ENCODE measurements around the gene DGAT2.
"Not testable (repeated sequence)": the region's sequence is repeated elsewhere in the genome, so short reads cannot be mapped to it uniquely, and the experiment has no call there.

The DGAT2 gene

GRCh38 chr11:75735181-75735845 lies 33.3 kb upstream of the DGAT2 start:
- no peak for DNase-seq (ENCODE audit: low spot score)
- no peak overlapping the region for H3K27ac ChIP-seq
- TF ChIP-seq, protein P1, sequence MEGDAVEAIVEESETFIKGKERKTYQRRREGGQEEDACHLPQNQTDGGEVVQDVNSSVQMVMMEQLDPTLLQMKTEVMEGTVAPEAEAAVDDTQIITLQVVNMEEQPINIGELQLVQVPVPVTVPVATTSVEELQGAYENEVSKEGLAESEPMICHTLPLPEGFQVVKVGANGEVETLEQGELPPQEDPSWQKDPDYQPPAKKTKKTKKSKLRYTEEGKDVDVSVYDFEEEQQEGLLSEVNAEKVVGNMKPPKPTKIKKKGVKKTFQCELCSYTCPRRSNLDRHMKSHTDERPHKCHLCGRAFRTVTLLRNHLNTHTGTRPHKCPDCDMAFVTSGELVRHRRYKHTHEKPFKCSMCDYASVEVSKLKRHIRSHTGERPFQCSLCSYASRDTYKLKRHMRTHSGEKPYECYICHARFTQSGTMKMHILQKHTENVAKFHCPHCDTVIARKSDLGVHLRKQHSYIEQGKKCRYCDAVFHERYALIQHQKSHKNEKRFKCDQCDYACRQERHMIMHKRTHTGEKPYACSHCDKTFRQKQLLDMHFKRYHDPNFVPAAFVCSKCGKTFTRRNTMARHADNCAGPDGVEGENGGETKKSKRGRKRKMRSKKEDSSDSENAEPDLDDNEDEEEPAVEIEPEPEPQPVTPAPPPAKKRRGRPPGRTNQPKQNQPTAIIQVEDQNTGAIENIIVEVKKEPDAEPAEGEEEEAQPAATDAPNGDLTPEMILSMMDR (conservative IDR thresholded peaks at IDR 0.05; ENCODE audit: low read depth) = no peak
- POLR2A ChIA-PET (ENCODE audit: low non-redundant PET) = no interaction called here
- CTCF ChIA-PET = interaction anchor here (1.1 kb wide), 1 partner anchor 30 kb away, joined by 3 read pairs; no protein-coding TSS in a partner anchor

- CTCF ChIA-PET = no interaction called here
- TF ChIP-seq, protein P1 (conservative IDR thresholded peaks at IDR 0.05; ENCODE audit: low read depth) = no peak
- DNase-seq (ENCODE audit: low spot score) = no peak
- POLR2A ChIA-PET (ENCODE audit: low non-redundant PET) = no interaction called here
- H3K27ac ChIP-seq = no peak overlapping the region
Measured at GRCh38 chr11:75737314-75737713, 31.3 kb upstream of the DGAT2 start.

DNA sequence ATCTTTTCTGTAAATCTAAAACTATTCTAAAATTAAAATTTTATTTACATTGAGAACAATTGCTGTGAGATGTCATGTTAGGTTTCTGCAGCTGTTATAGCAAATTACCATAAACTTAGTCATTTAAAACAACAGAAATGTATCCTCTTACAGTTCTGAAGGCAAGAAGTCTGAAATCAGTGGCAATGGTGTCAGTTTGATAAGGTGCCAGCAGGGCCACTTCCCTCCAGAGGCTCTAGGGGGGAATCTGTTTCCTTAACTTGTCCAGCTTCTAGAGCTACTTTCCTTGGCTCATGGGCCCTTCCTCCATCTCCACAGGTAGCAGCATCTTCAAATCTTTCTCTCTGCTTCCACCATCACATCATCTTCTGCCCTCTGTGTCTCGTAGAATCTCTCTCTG lies 27.9 kb upstream of the DGAT2 start:
- POLR2A ChIA-PET (ENCODE audit: low non-redundant PET) = no interaction called here
- CTCF ChIA-PET = interaction anchor here (0.6 to 1.4 kb wide), 2 partner anchors 35 to 124 kb away, joined by 3 to 6 read pairs; no protein-coding TSS in a partner anchor
- H3K27ac ChIP-seq = no peak overlapping the region
- TF ChIP-seq, protein P1 (conservative IDR thresholded peaks at IDR 0.05; ENCODE audit: low read depth) = no peak
- DNase-seq (ENCODE audit: low spot score) = no peak

DNA sequence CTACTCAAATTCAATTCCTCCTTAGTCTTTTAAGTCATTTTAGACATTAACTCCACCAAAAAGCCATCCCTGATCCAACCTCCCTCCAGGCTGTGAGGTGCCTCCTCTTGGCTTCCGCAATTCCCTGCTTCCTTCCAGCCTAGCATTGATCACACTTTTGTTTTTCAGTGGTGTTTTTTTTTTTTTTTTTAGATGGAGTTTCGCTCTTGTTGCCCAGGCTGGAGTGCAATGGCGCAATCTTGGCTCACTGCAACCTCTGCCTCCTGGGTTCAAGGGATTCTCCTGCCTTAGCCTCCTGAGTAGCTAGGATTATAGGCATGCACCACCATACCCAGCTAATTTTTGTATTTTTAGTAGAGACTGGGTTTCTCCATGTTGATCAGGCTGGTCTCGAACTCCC lies 25.4 kb upstream of the DGAT2 start:
- CTCF ChIA-PET = interaction anchor here (0.6 kb wide), 1 partner anchor 20 kb away, joined by 3 read pairs; no protein-coding TSS in a partner anchor
- POLR2A ChIA-PET (ENCODE audit: low non-redundant PET); H3K27ac ChIP-seq; DNase-seq (ENCODE audit: low spot score): not testable (repeated sequence)

- ChIA-PET POLR2A (ENCODE audit: low non-redundant PET) (no interaction called here), CTCF (interaction anchor here (0.6 kb wide), 1 partner anchor 20 kb away, joined by 3 read pairs; no protein-coding TSS in a partner anchor)
- H3K27ac ChIP-seq = no peak overlapping the region
- TF ChIP-seq, protein P1 (conservative IDR thresholded peaks at IDR 0.05; ENCODE audit: low read depth) = no peak
- DNase-seq (ENCODE audit: low spot score) = no peak
Measured at GRCh38 chr11:75743711-75744563, 24.6 kb upstream of the DGAT2 start.

- H3K27ac ChIP-seq = no peak overlapping the region
- no peak for DNase-seq (ENCODE audit: low spot score)
- ChIA-PET CTCF (no interaction called here), POLR2A (ENCODE audit: low non-redundant PET) (no interaction called here)
- TF ChIP-seq, protein P1 (conservative IDR thresholded peaks at IDR 0.05; ENCODE audit: low read depth) = no peak
Measured at GRCh38 chr11:75745807-75746206, 22.8 kb upstream of the DGAT2 start.

- H3K27ac ChIP-seq; POLR2A ChIA-PET (ENCODE audit: low non-redundant PET); DNase-seq (ENCODE audit: low spot score); CTCF ChIA-PET: not testable (repeated sequence)
Measured at GRCh38 chr11:75748729-75749273, 19.8 kb upstream of the DGAT2 start.

DNA sequence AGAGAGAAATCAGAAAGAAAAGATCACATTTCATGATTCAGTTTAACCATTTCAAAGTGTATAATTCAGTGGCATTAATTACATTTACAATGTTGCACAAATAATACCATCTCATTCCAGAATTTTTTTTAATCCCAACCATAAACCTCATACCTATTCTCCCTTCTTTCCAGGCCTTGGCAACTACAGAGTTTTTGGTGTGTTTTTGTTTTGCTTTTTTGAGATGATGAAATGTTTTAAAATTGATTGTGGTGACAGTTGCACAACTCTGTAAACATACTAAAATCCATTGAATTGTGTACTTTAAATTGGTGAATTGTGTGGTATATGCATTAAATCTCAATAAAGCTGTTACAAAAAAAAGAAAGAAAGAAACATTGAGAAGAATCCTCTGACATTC lies 13.6 kb upstream of the DGAT2 start:
- POLR2A ChIA-PET (ENCODE audit: low non-redundant PET) = not testable (repeated sequence)
- CTCF ChIA-PET = interaction anchor here (0.6 kb wide), 1 partner anchor 8 kb away, joined by 7 read pairs; no protein-coding TSS in a partner anchor

More for the DNA sequence above, 13.6 kb upstream of the DGAT2 start:
- not testable (repeated sequence) for DNase-seq (ENCODE audit: low spot score); H3K27ac ChIP-seq
